Liver (tissue), 3 donors: Measurements from ENCODE around the gene NFATC1.

Experiments used
- EGR1 ChIP-seq, 2 donors: IDR thresholded peaks; 2 replicates each; pipeline ENCODE4 v1.6.1; 2016 to 2018; ENCODE audit warnings: antibody characterized with exemption in 2 of 2, low read depth in 2 of 2
- HNF4A ChIP-seq, 2 donors: conservative IDR thresholded peaks; 2 replicates each; pipeline ENCODE4 v1.6.1; 2016; ENCODE audit warnings: antibody characterized with exemption in 2 of 2, mild to moderate bottlenecking in 2 of 2
- JUND ChIP-seq, 2 donors: IDR thresholded peaks; 2 replicates each; pipeline ENCODE4 v1.6.1; 2016; ENCODE audit warnings: antibody characterized with exemption in 2 of 2
- RAD21 ChIP-seq, 2 donors: IDR thresholded peaks; 2 replicates each; pipeline ENCODE4 v1.6.1; 2016; ENCODE audit warnings: antibody characterized with exemption in 2 of 2, mild to moderate bottlenecking in 2 of 2
- TAF1 ChIP-seq: conservative IDR thresholded peaks from 2 replicates; pipeline ENCODE4 v1.6.1; 2016; ENCODE audit warnings: antibody characterized with exemption, mild to moderate bottlenecking
- YY1 ChIP-seq: IDR thresholded peaks from 2 replicates; pipeline ENCODE4 v1.6.1; 2016; ENCODE audit warnings: antibody characterized with exemption, mild to moderate bottlenecking
- TF ChIP-seq, protein P1 (sequence below): fragments of 150-350 bp; IDR thresholded peaks from 2 replicates; pipeline ENCODE4 v1.5.1; 2017; ENCODE audit warnings: improper control_type of control experiment, low read depth, low read length; ENCODE audit not compliant: missing input control
- TF ChIP-seq, protein P2 (sequence below): IDR thresholded peaks from 2 replicates; pipeline ENCODE4 v1.6.1; 2016; ENCODE audit warnings: antibody characterized with exemption
- TF ChIP-seq, protein P3 (sequence below): IDR thresholded peaks from 2 replicates; pipeline ENCODE4 v1.6.1; 2016; ENCODE audit warnings: antibody characterized with exemption, mild to moderate bottlenecking
- donor health status: healthy.
- donor health status: healthy.

DNA sequence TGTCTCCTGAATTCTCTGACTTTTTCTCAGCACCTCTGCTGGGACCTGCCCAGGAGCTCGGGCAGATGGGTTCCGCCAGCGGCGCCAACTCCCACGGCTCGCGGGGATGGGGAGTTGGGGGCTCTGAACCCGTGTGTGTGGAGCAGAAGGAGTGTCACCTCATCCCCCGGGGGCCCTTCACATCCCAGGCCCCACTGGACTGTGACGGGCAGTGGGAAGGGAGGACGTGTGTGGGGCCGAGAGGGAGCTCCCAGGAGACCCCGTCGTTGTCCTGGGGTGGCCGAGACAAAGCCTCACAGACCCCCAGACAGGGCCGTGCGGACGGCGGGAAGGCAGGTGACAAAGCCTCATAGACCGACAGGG lies 153.9 kb downstream of the NFATC1 start:
- TF ChIP-seq, protein P1, sequence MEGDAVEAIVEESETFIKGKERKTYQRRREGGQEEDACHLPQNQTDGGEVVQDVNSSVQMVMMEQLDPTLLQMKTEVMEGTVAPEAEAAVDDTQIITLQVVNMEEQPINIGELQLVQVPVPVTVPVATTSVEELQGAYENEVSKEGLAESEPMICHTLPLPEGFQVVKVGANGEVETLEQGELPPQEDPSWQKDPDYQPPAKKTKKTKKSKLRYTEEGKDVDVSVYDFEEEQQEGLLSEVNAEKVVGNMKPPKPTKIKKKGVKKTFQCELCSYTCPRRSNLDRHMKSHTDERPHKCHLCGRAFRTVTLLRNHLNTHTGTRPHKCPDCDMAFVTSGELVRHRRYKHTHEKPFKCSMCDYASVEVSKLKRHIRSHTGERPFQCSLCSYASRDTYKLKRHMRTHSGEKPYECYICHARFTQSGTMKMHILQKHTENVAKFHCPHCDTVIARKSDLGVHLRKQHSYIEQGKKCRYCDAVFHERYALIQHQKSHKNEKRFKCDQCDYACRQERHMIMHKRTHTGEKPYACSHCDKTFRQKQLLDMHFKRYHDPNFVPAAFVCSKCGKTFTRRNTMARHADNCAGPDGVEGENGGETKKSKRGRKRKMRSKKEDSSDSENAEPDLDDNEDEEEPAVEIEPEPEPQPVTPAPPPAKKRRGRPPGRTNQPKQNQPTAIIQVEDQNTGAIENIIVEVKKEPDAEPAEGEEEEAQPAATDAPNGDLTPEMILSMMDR = no peak
- TF ChIP-seq RAD21 (IDR thresholded peaks at IDR 0.05) = no peak
- TF ChIP-seq TAF1 = no peak
- TF ChIP-seq, protein P2, sequence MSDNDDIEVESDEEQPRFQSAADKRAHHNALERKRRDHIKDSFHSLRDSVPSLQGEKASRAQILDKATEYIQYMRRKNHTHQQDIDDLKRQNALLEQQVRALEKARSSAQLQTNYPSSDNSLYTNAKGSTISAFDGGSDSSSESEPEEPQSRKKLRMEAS = no peak
- TF ChIP-seq JUND (IDR thresholded peaks at IDR 0.05) = no peak
- TF ChIP-seq, protein P3, sequence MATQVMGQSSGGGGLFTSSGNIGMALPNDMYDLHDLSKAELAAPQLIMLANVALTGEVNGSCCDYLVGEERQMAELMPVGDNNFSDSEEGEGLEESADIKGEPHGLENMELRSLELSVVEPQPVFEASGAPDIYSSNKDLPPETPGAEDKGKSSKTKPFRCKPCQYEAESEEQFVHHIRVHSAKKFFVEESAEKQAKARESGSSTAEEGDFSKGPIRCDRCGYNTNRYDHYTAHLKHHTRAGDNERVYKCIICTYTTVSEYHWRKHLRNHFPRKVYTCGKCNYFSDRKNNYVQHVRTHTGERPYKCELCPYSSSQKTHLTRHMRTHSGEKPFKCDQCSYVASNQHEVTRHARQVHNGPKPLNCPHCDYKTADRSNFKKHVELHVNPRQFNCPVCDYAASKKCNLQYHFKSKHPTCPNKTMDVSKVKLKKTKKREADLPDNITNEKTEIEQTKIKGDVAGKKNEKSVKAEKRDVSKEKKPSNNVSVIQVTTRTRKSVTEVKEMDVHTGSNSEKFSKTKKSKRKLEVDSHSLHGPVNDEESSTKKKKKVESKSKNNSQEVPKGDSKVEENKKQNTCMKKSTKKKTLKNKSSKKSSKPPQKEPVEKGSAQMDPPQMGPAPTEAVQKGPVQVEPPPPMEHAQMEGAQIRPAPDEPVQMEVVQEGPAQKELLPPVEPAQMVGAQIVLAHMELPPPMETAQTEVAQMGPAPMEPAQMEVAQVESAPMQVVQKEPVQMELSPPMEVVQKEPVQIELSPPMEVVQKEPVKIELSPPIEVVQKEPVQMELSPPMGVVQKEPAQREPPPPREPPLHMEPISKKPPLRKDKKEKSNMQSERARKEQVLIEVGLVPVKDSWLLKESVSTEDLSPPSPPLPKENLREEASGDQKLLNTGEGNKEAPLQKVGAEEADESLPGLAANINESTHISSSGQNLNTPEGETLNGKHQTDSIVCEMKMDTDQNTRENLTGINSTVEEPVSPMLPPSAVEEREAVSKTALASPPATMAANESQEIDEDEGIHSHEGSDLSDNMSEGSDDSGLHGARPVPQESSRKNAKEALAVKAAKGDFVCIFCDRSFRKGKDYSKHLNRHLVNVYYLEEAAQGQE = no peak
- no peak for TF ChIP-seq YY1
- no peak for TF ChIP-seq EGR1 (IDR thresholded peaks at IDR 0.05; ENCODE audit: low read depth in 2 of 2)
- TF ChIP-seq HNF4A (conservative IDR thresholded peaks at IDR 0.05) = no peak
